Colonic mucosa (tissue), 4 donors: ENCODE data around the gene TEX52. TPM values are rescaled to one million over a fixed set of nuclear protein-coding genes. Genes with fewer than 3 reads are reported as not detected.
A peak's percentile ranks its signal among the peaks of the same experiment; 100 is the strongest.

Source experiments
- DNase-seq: peaks from one replicate; pipeline ENCODE4 v3.0.0-alpha.2; 2020
- H3K27ac ChIP-seq: fragments of 200-600 bp; one replicate; pipeline ENCODE4 v1.8.0; 2021
- H3K27me3 ChIP-seq: fragments of 200-600 bp; one replicate; pipeline ENCODE4 v1.8.0; 2021
- H3K36me3 ChIP-seq: fragments of 200-600 bp; one replicate; pipeline ENCODE4 v1.8.0; 2021
- H3K4me1 ChIP-seq: fragments of 200-600 bp; one replicate; pipeline ENCODE4 v1.8.0; 2021; ENCODE audit warnings: mild to moderate bottlenecking
- H3K4me3 ChIP-seq: fragments of 200-600 bp; one replicate; pipeline ENCODE4 v1.8.0; 2021
- H3K9ac ChIP-seq, 2 donors: one replicate each; pipeline ENCODE4 v1.7.0; 2013; ENCODE audit warnings: control low read depth in 2 of 2, low read depth in 2 of 2, low read length in 2 of 2
- H3K9me3 ChIP-seq: fragments of 200-600 bp; one replicate; pipeline ENCODE4 v1.8.0; 2021
- CTCF ChIP-seq: fragments of 200-600 bp; IDR thresholded peaks from one replicate; pipeline ENCODE4 v1.8.0; 2022; ENCODE audit warnings: antibody characterized with exemption, mild to moderate bottlenecking
- intact Hi-C: fragments of 100-400 bp; cut with DNase I; formaldehyde crosslinking; loops from one replicate; pipeline ENCODE4 v1.14.1; 2022
- total RNA-seq, 2 donors: library from RNA; stranded (reverse); fragmentation: NEBNext Ultra II Directional in 1 of 2; extraction: Animal tissue kit (Norgen Biotek cat#: 25700) in 1 of 2; gene quantifications; one replicate each; pipeline ENCODE4 v1.2.1, GENCODE V29; 2021
- donor health status: healthy.
- donor health status: DM: no; HTN: no; CAD: no.
- donor health status: DM: no; HTN: no; CAD: no.

The TEX52 gene
- total RNA-seq, 2 donors from 2014 or later = not detected

GRCh38 chr12:2890388-2891239, 33.8 kb upstream of the TEX52 start, which contains the start of gene TULP3:
TULP3 (plus strand) TSS chr12:2890891; CDS start chr12:2890948, 57 bp downstream.
- Histone ChIP-seq H3K36me3 (no peaks in the 10 kb centered on the region), H3K27me3 (no peaks in the 10 kb centered on the region), H3K9me3 (no peaks in the 10 kb centered on the region), H3K27ac (peak within 1 kb of the TSS; percentile 84), H3K9ac (peak within 1 kb of the TSS; percentile 85 to 87), H3K4me1 (no peaks in the 10 kb centered on the region), H3K4me3 (peak within 1 kb of the TSS; percentile 81)
- no peak for TF ChIP-seq CTCF
- intact Hi-C loops = no loop called here
- peak; percentile 99 for DNase-seq

GRCh38 chr12:2890001-2890387, 33.2 kb upstream of the TEX52 start:
- H3K4me3 ChIP-seq = peak overlapping the region; percentile 81
- no peak for DNase-seq
- intact Hi-C loops = no loop called here

DNA sequence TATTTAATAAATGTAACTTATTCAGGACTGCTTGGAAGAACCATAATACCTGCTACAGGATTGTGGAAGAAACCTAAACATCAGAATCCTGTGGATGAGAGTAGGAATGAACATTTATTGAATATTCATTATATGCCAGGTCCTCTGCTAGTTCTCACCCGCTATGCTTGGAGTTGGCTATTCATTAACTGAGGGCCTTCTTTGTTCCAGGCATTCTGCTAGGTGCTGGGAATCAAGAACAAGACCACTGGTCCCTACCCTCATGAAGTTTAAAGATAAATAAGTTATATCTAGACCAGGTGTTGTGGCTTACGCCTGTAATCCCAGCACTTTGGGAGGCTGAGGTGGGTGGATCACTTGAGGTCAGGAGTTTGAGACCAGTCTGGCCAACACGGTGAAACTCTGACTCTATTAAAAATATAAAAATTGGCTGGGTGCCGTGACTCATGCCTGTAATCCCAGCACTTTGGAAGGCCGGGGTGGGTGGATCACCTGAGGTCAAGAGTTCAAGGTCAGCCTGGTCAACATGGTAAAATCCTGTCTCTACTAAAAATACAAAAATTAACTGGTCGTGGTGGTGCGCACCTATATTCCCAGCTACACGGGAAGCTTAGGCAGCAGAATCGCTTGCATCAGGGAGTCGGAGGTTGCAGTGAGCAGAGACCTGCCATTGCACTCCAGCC, 30.1 kb upstream of the TEX52 start:
- intact Hi-C loops = loop anchor here (10.0 kb wide), 2 partner anchors 58 to 148 kb away; no protein-coding TSS in a partner anchor
- no peak for TF ChIP-seq CTCF
- no peak overlapping the region for H3K27ac ChIP-seq
- no peak for DNase-seq
- H3K9ac ChIP-seq = no peak overlapping the region
- no peak overlapping the region for H3K4me3 ChIP-seq
- H3K27me3 ChIP-seq = no peaks in the 10 kb centered on the region
- H3K4me1 ChIP-seq = no peaks in the 10 kb centered on the region
- H3K36me3 ChIP-seq = no peaks in the 10 kb centered on the region
- no peaks in the 10 kb centered on the region for H3K9me3 ChIP-seq

More at GRCh38 chr12:2890001-2890387, 33.2 kb upstream of the TEX52 start:
- Histone ChIP-seq H3K4me1 (no peaks in the 10 kb centered on the region), H3K9me3 (no peaks in the 10 kb centered on the region), H3K27me3 (no peaks in the 10 kb centered on the region), H3K9ac (peak overlapping the region; percentile 78 to 81), H3K36me3 (no peaks in the 10 kb centered on the region), H3K27ac (peak overlapping the region; percentile 84)
- no peak for TF ChIP-seq CTCF

DNA sequence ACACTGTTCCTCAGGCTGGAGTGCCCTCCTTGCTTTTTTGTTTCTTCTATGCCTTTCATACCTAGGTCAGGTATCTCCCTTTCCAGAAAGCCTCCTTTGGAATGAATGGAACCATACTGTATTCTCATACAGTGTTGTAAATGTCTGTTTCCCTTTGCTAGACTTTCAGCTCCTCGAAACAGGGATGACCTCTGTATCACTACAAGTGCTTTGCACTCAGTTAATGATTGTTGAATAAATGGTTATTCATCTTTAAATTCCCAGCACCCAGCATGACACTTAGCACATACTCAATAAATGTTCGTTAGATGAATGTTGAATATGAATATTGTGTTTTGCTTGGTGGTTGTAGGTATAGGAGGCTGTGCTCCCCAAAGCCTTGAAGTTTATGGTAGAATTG, 28.0 kb upstream of the TEX52 start:
- no peak overlapping the region for H3K4me3 ChIP-seq
- DNase-seq = no peak

More for the DNA sequence above, 28.0 kb upstream of the TEX52 start:
- Histone ChIP-seq H3K9me3 (no peaks in the 10 kb centered on the region), H3K27me3 (no peaks in the 10 kb centered on the region), H3K4me1 (no peaks in the 10 kb centered on the region), H3K36me3 (no peaks in the 10 kb centered on the region), H3K9ac (no peak overlapping the region), H3K27ac (no peak overlapping the region)
- TF ChIP-seq CTCF = no peak
- intact Hi-C loops = loop anchor here (10.0 kb wide), 2 partner anchors 60 to 150 kb away; no protein-coding TSS in a partner anchor
